GM10248 (cell line): ENCODE data around the gene STK32A.

Source experiments
- CTCF ChIA-PET: fragments of 300-600 bp; sonication (Branson Sonifier 250); formaldehyde crosslinking; extraction: SDS; loops from one replicate; lab custom pipeline; 2021; ENCODE audit warnings: antibody characterized with exemption; lab: Yijun Ruan, JAX
- POLR2A ChIA-PET: fragments of 350-650 bp; sonication (Branson Sonifier 250); formaldehyde crosslinking; extraction: SDS; loops from one replicate; lab custom pipeline; 2020; ENCODE audit warnings: antibody characterized with exemption; lab: Yijun Ruan, JAX
- DNase-seq: peaks from one replicate; pipeline ENCODE4 v3.0.0; 2012; ENCODE audit errors: extremely low spot score
- TF ChIP-seq, protein P1 (sequence below): IDR thresholded peaks from 2 replicates; pipeline ENCODE4 v1.5.1; 2012; ENCODE audit warnings: mild to moderate bottlenecking, low read depth; ENCODE audit errors: extremely low read depth, missing control alignments, control extremely low read depth

Gene STK32A

DNA sequence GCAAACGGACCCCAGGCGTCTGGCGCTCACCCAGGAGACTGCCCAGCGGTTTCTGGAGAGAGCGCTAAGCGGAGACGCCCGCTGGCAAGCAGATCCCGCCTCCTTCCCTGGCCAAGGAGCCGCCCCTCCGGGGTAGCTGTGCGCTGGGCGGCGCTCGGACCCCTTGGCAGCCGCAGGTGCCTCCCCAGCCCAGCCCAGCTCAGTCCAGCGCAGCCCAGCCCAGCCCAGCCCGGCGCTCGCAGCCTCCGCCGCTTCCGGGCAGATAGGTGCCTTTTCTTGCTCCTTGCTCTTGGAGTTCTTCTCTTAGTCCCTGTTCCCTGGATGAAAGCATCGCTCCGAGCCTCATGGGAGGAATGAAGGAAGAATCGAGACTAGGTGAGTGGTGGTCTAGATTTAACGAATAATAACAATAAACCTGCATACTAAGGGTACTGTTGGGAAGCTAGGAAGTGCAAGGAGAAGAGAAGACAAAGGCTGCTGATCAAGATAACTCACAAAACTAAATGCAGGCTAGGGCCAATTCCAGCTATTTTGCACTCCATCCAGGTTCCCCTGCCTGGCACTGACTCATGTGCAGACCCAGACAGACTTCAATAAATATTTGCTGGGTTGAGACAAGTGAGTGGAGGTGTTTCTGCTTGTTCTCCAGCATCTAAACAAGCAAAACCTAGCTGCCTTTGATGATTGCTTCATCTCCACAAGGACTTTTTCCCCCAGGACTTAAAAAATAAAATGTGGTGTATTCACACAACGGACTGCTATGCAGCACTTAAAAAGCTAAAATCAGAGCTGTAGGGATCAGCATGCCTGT lies at the start of gene STK32A:
TSS of gene STK32A (plus strand) at position 202 of the 811 bp plus-strand sequence. CDS start 4,609 bp downstream, outside the sequence.
- DNase-seq = no peak
- TF ChIP-seq, protein P1, sequence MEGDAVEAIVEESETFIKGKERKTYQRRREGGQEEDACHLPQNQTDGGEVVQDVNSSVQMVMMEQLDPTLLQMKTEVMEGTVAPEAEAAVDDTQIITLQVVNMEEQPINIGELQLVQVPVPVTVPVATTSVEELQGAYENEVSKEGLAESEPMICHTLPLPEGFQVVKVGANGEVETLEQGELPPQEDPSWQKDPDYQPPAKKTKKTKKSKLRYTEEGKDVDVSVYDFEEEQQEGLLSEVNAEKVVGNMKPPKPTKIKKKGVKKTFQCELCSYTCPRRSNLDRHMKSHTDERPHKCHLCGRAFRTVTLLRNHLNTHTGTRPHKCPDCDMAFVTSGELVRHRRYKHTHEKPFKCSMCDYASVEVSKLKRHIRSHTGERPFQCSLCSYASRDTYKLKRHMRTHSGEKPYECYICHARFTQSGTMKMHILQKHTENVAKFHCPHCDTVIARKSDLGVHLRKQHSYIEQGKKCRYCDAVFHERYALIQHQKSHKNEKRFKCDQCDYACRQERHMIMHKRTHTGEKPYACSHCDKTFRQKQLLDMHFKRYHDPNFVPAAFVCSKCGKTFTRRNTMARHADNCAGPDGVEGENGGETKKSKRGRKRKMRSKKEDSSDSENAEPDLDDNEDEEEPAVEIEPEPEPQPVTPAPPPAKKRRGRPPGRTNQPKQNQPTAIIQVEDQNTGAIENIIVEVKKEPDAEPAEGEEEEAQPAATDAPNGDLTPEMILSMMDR = no peak
- POLR2A ChIA-PET = no interaction called here
- CTCF ChIA-PET = no interaction called here

DNA sequence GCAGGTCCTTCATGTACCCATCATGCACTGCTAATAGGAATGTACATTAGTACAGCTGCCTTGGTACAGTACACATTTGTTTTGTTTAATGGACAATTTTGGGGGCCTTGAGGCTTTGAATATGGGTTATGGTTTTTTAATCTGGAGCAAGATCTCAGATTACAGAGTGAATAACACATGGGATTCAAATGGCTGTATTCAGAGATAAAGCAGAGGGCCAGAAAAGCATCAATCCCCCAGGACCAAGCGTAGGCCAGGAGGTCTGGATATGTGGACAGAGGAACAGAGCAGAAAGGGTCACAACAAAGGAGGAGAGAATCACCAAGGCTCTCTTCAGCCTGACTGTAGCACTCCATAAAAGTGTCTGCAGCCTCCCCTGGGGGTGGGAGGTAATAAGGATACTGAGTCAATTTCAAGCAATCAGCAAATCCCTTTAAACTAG lies 47.7 kb upstream of the STK32A start:
- ChIA-PET POLR2A (no interaction called here), CTCF (interaction anchor here (0.9 to 6.3 kb wide), 7 partner anchors 8 to 654 kb away, joined by 3 to 76 read pairs (median 4); no protein-coding TSS in a partner anchor)
- TF ChIP-seq, protein P1 = no peak
- no peak for DNase-seq

DNA sequence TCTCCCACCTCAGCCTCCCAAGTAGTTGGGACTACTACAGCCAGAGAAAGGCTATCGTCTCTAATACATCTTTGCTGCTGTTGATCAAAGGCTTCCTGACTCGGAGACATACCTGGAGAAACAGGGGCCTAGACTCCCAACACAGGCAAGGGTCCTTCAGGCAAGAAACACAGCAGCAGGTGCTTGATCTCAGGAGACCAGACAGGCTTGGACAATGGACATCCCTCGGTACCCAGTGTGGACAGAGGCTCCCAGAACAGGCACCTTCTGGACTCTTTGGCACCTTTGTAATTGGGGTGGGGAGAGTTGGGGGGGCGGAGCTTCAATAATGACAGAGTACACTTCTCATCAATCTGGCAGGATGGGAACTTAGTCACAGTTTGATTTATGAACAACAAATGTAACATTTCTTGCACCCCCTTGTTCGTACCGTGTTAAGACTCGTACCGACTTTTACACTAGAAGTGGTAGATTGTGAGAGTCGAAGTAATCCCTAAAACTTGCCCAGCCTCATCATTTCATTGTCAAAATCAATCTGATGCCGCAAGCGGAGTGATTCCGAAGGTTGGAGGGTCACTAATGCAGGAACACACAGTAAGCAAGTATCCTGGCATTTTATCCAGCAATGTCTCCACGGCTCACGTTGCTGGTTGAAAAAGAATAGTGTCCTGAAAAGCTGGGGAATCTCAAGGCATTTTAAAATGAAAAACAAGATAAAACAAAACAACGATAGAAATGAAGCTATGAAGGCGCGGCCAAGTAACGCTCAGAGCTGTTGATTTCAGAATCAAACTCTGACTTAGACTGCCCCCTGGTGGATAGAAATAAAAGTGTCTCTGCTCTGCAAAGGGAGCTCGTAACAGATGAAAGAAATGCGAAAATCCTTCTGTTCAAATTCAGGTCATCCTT lies 46.4 kb upstream of the STK32A start:
- TF ChIP-seq, protein P1 = peak; percentile 67
- peak; percentile 52 for DNase-seq
- CTCF ChIA-PET = interaction anchor here (0.6 to 6.3 kb wide), 50 partner anchors 8 to 688 kb away, joined by 3 to 76 read pairs (median 4); no protein-coding TSS in a partner anchor
- POLR2A ChIA-PET = no interaction called here

DNA sequence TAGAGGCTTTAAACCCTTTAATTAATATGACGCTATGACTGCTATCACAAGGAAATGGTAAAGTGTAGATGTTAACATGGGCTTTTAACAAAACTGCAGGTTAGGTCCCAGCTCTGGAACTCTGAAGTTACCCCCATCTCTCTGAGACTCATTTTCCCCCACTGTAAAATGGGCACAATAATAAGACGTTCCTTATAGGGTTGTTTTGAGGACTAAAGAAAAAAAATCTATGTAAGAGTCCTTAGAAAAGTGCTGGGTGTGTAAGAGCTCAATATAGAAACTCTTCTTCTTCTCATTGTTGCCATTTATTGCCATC lies 45.8 kb upstream of the STK32A start:
- CTCF ChIA-PET = interaction anchor here (0.6 to 6.3 kb wide), 47 partner anchors 9 to 688 kb away, joined by 3 to 76 read pairs (median 4); no protein-coding TSS in a partner anchor
- DNase-seq = no peak
- TF ChIP-seq, protein P1 = no peak
- POLR2A ChIA-PET = no interaction called here

DNA sequence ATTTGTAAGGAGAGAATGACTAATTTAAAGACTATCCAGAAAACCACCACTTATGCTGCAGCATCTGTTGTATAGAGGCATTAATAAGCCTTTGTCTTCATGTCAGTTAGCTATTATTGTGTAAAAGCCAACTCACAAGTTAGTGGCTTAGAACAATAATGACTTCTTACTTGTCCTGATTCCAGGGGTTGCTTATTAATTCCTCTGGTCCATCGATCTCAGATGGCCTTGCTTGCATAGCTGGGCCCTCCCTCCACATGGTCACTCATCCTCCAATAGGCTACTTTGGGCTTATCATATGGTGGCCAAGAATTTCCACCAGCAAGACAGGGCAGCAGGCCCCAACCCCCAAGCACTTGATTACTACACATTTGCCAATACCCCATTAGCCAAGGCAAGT lies 44.5 kb upstream of the STK32A start:
- no peak for DNase-seq
- CTCF ChIA-PET = interaction anchor here (1.4 to 6.3 kb wide), 3 partner anchors 12 to 658 kb away, joined by 4 to 76 read pairs (median 60); no protein-coding TSS in a partner anchor

More for the DNA sequence above, 44.5 kb upstream of the STK32A start:
- TF ChIP-seq, protein P1 = no peak
- POLR2A ChIA-PET = no interaction called here
